Kidney (tissue), 14 donors: ENCODE data around the gene ARHGEF17. TPM values are rescaled to one million over a fixed set of nuclear protein-coding genes. Genes with fewer than 3 reads are reported as not detected.

Experiments
- DNase-seq, 5 donors: peaks; one replicate each; pipeline ENCODE4 v3.0.0-alpha.2; 2013 to 2020
- FAIRE-seq: peaks from 2 replicates; lab custom pipeline; 2012; peaks lifted over from hg19 to GRCh38; lab: Jason Lieb, UNC
- H3K27ac ChIP-seq, 2 donors: one replicate each; pipeline ENCODE4 v1.7.0; 2013; ENCODE audit warnings: low read depth in 2 of 2, low read length in 2 of 2, inconsistent platforms in 1 of 2
- H3K27me3 ChIP-seq: one replicate; pipeline ENCODE4 v1.7.1; 2013; ENCODE audit warnings: low read length, inconsistent platforms; ENCODE audit not compliant: control insufficient read depth, insufficient read depth
- H3K36me3 ChIP-seq, 3 donors: one replicate each; pipeline versions ENCODE4 v1.7.0 to v1.7.1; 2013; ENCODE audit warnings: low read length in 3 of 3, control low read depth in 1 of 3, inconsistent platforms in 1 of 3; ENCODE audit not compliant: insufficient read depth in 3 of 3, control insufficient read depth in 2 of 3
- H3K4me1 ChIP-seq, 3 donors: one replicate each; pipeline versions ENCODE4 v1.7.0 to v1.7.1; 2013; ENCODE audit warnings: low read length in 3 of 3, inconsistent platforms in 1 of 3, low read depth in 1 of 3; ENCODE audit not compliant: control insufficient read depth in 2 of 3, insufficient read depth in 2 of 3
- H3K4me3 ChIP-seq, 3 donors: one replicate each; pipeline versions ENCODE4 v1.7.0 to v1.8.1; 2013; ENCODE audit warnings: low read length in 3 of 3, control low read depth in 1 of 3, inconsistent platforms in 1 of 3
- H3K9ac ChIP-seq, 3 donors: one replicate each; pipeline versions ENCODE4 v1.7.0 to v1.7.1; 2013; ENCODE audit warnings: low read length in 3 of 3, control low read depth in 1 of 3, inconsistent platforms in 1 of 3
- H3K9me3 ChIP-seq, 3 donors: one replicate each; pipeline versions ENCODE4 v1.7.0 to v1.7.1; 2013; ENCODE audit warnings: low read length in 3 of 3, control low read depth in 1 of 3, inconsistent platforms in 1 of 3; ENCODE audit not compliant: control insufficient read depth in 2 of 3, insufficient read depth in 1 of 3
- intact Hi-C: fragments of 100-400 bp; cut with DNase I; formaldehyde crosslinking; loops from one replicate; pipeline ENCODE4 v1.11.1; 2022
- polyA plus RNA-seq: library from polyadenylated mRNA; stranded (reverse); fragments of 350-450 nt; fragmentation: Illumina TruSeq; extraction: RNeasy Lipid Tissue Mini Kit (QIAGEN cat#74804); gene quantifications from one replicate; pipeline ENCODE4 v1.2.3, GENCODE V29; 2014; ENCODE audit warnings: low read depth, low replicate concordance; ENCODE audit not compliant: insufficient read depth
- total RNA-seq: library from RNA; stranded (reverse); fragmentation: NEBNext Ultra II Directional; extraction: Animal tissue kit (Norgen Biotek cat#: 25700); gene quantifications from one replicate; pipeline ENCODE4 v1.2.1, GENCODE V29; 2021
- TF ChIP-seq, protein P1 (sequence below): IDR thresholded peaks from 3 replicates; pipeline ENCODE4 v1.5.1; 2012; ENCODE audit warnings: mild to moderate bottlenecking, moderate library complexity, borderline replicate concordance; ENCODE audit not compliant: insufficient read depth; ENCODE audit errors: extremely low read depth
- donor health status: control.
- donor health status: control.
- donor health status: control.
- donor health status: control.
- donor health status: control.
- donor health status: DM: yes; HTN: yes; CAD: no.
- donor health status: Normal renal cell carcinoma (clear cell type).

The ARHGEF17 gene
- total and polyA plus RNA-seq, 2 donors from 2014 or later: 36.6 to 68.2 TPM

DNA sequence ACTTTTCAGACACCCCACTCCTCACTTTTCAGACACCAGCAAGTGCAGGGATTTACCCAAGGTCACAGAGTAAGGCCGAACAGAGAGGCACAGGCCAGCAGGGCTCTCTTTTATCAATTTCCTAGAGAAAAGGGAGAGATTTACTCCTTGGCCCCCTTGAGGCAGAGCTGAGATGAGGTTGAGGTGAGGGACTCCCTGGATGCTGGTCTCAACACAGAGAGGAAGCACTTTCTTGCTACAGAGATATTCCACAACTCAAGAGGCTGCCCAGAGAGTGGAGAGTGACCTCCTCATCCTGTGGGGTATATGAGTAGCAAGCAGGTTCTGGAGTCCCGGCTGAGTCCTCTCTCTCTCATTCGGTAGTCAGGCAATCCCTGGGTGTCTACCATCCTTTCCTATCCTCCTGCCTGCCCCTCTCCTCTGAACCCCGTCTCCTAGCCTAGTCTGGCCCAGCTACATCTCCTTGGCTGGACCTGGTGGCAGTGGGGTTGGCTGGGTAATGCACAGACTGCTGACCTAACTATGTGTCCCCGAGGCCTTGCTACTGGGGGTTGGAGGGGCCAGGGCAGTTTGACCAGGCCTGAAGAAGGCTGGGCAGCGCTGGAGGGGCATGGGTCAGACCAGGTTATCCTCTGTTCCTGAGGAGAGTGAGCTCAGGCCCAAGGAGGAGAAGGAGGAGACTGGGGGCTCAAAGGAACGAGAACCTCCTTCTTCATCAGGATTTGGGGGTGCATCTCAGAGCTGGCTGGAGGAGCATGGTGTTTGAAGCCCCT is 1.8 kb upstream of the ARHGEF17 start:
- Histone ChIP-seq H3K27me3 (no peaks in the 10 kb centered on the region), H3K4me1 (peaks cover 2 to 15% (median 7%) of the 10 kb centered on the region in 3 donors), H3K36me3 (peaks cover 0 to 8% (median 0%) of the 10 kb centered on the region in 3 donors), H3K27ac (no peak overlapping the region), H3K4me3 (peak overlapping the region in 1 of 3 donors; percentile 51), H3K9me3 (no peaks in the 10 kb centered on the region), H3K9ac (peak overlapping the region in 1 of 3 donors; percentile 17)
- no peak for FAIRE-seq
- TF ChIP-seq, protein P1, sequence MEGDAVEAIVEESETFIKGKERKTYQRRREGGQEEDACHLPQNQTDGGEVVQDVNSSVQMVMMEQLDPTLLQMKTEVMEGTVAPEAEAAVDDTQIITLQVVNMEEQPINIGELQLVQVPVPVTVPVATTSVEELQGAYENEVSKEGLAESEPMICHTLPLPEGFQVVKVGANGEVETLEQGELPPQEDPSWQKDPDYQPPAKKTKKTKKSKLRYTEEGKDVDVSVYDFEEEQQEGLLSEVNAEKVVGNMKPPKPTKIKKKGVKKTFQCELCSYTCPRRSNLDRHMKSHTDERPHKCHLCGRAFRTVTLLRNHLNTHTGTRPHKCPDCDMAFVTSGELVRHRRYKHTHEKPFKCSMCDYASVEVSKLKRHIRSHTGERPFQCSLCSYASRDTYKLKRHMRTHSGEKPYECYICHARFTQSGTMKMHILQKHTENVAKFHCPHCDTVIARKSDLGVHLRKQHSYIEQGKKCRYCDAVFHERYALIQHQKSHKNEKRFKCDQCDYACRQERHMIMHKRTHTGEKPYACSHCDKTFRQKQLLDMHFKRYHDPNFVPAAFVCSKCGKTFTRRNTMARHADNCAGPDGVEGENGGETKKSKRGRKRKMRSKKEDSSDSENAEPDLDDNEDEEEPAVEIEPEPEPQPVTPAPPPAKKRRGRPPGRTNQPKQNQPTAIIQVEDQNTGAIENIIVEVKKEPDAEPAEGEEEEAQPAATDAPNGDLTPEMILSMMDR: no peak
- peak in 1 of 5 donors; percentile 73 for DNase-seq
- intact Hi-C loops: no loop called here

GRCh38 chr11:73306977-73307322 is 1.1 kb upstream of the ARHGEF17 start:
- no peaks in the 10 kb centered on the region for H3K9me3 ChIP-seq
- intact Hi-C loops: no loop called here
- H3K9ac ChIP-seq: peak overlapping the region; percentile 12 to 61 (median 17)
- FAIRE-seq (no peak), DNase-seq (no peak)
- H3K4me1 ChIP-seq: peaks cover 2 to 22% (median 14%) of the 10 kb centered on the region in 3 donors
- no peaks in the 10 kb centered on the region for H3K27me3 ChIP-seq
- peak overlapping the region; percentile 71 to 79 for H3K27ac ChIP-seq
- H3K4me3 ChIP-seq: peak overlapping the region; percentile 51 to 67 (median 56)
- TF ChIP-seq, protein P1: no peak
- peaks cover 0 to 13% (median 0%) of the 10 kb centered on the region in 3 donors for H3K36me3 ChIP-seq

DNA sequence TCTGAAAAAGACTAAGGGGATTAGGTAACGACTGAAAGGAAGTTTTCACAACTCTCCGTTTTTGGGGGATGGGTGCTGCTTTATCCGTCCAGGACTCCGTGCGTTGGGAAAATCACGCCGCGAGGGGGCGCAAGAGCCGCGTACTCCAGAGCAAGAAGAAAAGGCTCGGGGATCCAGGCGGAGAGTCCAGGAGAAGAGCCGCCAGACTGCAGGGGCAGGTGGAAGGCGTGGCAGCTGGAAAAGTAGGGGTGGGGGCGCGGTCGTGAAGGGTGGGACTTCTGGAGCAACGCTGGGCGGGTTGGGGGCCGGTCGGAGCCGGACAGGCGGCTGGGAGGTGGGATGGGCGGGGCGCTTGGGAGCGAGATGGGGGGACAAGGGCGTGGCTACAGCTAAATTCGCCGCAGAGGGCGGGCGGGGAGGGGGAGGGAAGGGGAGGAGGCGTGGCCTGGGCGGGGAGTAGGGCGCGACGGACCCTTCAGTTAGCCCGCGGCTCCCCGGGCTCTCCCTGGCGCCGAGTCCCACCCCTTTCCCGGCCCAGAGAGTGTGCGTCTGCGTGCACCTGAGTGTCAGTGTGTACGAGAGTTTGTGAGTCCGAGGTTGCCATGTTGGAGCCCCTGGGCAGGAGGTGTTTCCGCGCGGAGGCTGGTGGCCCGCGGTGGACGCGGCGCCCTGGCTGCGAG is 613 bp upstream of the ARHGEF17 start:
- Histone ChIP-seq H3K27ac (peak overlapping the region; percentile 97), H3K27me3 (no peaks in the 10 kb centered on the region)

More for the DNA sequence above, 613 bp upstream of the ARHGEF17 start:
- peak overlapping the region; percentile 29 to 86 (median 61) for H3K9ac ChIP-seq
- no peaks in the 10 kb centered on the region for H3K9me3 ChIP-seq
- TF ChIP-seq, protein P1: peak; percentile 90
- peaks cover 2 to 26% (median 17%) of the 10 kb centered on the region in 3 donors for H3K4me1 ChIP-seq
- FAIRE-seq (no peak), DNase-seq (peak; percentile 99 to 100 (median 99))
- peaks cover 0 to 13% (median 0%) of the 10 kb centered on the region in 3 donors for H3K36me3 ChIP-seq
- H3K4me3 ChIP-seq: peak overlapping the region; percentile 67 to 79 (median 67)
- intact Hi-C loops: no loop called here
